Activated CD8-positive, alpha-beta memory T cell treated with anti-CD3 and anti-CD28 coated beads, Interleukin-2, amount 10 ng/mL, durations not matched to agents 7 days and 5 days (primary cell): ENCODE data around the gene MCCD1. TPM values are rescaled to one million over a fixed set of nuclear protein-coding genes. Genes with fewer than 3 reads are reported as not detected.

ENCODE experiments used
- ATAC-seq: fragments of 150-1000 bp; cut with Tn5 transposase; one replicate; pipeline ENCODE4 v1.10.0; 2021; ENCODE audit warnings: moderate library complexity
- CTCF ChIA-PET: fragments of 350-600 bp; sonication (Branson Sonifier 250); formaldehyde crosslinking; loops from one replicate; lab custom pipeline; 2021; ENCODE audit warnings: antibody characterized with exemption; lab: Charles Lee
- DNase-seq: peaks from one replicate; pipeline ENCODE4 v3.0.0-alpha.2; 2020
- H3K27ac Mint-ChIP-seq: one replicate; pipeline ENCODE4 v1.8.0; 2021; ENCODE audit warnings: mild to moderate bottlenecking, mixed read lengths
- H3K27me3 Mint-ChIP-seq: one replicate; pipeline ENCODE4 v1.8.0; 2021; ENCODE audit warnings: mixed read lengths
- H3K36me3 Mint-ChIP-seq: one replicate; pipeline ENCODE4 v1.8.0; 2021; ENCODE audit warnings: mild to moderate bottlenecking, mixed read lengths
- H3K4me1 Mint-ChIP-seq: one replicate; pipeline ENCODE4 v1.8.0; 2021; ENCODE audit warnings: mixed read lengths
- H3K4me3 Mint-ChIP-seq: one replicate; pipeline ENCODE4 v1.8.0; 2021; ENCODE audit warnings: mild to moderate bottlenecking, moderate library complexity, mixed read lengths
- H3K9me3 Mint-ChIP-seq: one replicate; pipeline ENCODE4 v1.8.0; 2022; ENCODE audit warnings: low read depth, mixed read lengths
- total RNA-seq, 2 experiments: library from RNA; stranded (reverse); gene quantifications; one replicate each; pipeline ENCODE4 v1.2.3, GENCODE V29; 2021

MCCD1 gene
- total RNA-seq, 2 experiments from 2014 or later = not detected

DNA sequence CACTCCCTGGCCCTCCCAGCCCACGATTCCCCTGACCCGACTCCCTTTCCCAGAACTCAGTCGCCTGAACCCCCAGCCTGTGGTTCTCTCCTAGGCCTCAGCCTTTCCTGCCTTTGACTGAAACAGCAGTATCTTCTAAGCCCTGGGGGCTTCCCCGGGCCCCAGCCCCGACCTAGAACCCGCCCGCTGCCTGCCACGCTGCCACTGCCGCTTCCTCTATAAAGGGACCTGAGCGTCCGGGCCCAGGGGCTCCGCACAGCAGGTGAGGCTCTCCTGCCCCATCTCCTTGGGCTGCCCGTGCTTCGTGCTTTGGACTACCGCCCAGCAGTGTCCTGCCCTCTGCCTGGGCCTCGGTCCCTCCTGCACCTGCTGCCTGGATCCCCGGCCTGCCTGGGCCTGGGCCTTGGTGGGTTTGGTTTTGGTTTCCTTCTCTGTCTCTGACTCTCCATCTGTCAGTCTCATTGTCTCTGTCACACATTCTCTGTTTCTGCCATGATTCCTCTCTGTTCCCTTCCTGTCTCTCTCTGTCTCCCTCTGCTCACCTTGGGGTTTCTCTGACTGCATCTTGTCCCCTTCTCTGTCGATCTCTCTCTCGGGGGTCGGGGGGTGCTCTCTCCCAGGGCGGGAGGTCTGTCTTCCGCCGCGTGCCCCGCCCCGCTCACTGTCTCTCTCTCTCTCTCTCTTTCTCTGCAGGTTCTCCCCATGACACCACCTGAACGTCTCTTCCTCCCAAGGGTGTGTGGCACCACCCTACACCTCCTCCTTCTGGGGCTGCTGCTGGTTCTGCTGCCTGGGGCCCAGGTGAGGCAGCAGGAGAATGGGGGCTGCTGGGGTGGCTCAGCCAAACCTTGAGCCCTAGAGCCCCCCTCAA, 43.5 kb downstream of the MCCD1 start, which contains the start of gene LTA:
TSS of gene LTA (plus strand) at position 249 of the 871 bp plus-strand sequence. CDS start at position 703, 454 bp downstream.
- CTCF ChIA-PET = interaction anchor here (1.4 to 17.5 kb wide), 9 partner anchors 9 to 26 kb away, joined by 5 to 931 read pairs (median 93); partner anchors contain the start of genes ATP6V1G2, LST1, LTB and NCR3
- peak within 1 kb of the TSS; percentile 89 for H3K4me3 Mint-ChIP-seq
- H3K9me3 Mint-ChIP-seq = no peaks in the 10 kb centered on the region
- peaks cover 92% of the 10 kb centered on the region for H3K4me1 Mint-ChIP-seq
- H3K36me3 Mint-ChIP-seq = peaks cover 22% of the 10 kb centered on the region
- H3K27me3 Mint-ChIP-seq = peaks cover 24% of the 10 kb centered on the region
- DNase-seq = peak; percentile 87
- ATAC-seq = peak; percentile 59
- H3K27ac Mint-ChIP-seq = peak within 1 kb of the TSS; percentile 94

GRCh38 chr6:31573239-31574105, 44.7 kb downstream of the MCCD1 start:
- Mint-ChIP-seq H3K4me1 (peaks cover 88% of the 10 kb centered on the region), H3K36me3 (peaks cover 30% of the 10 kb centered on the region), H3K27ac (peak overlapping the region; percentile 94), H3K9me3 (no peaks in the 10 kb centered on the region), H3K27me3 (peaks cover 15% of the 10 kb centered on the region), H3K4me3 (peak overlapping the region; percentile 89)
- CTCF ChIA-PET = interaction anchor here (6.1 to 17.5 kb wide), 3 partner anchors 12 to 23 kb away, joined by 102 to 931 read pairs (median 189); partner anchors contain the start of genes ATP6V1G2, LST1, LTB and NCR3
- ATAC-seq (no peak), DNase-seq (no peak)

GRCh38 chr6:31574106-31575061, 45.6 kb downstream of the MCCD1 start:
- H3K27ac Mint-ChIP-seq = peak overlapping the region; percentile 92
- CTCF ChIA-PET = interaction anchor here (0.7 to 17.5 kb wide), 7 partner anchors 13 to 80 kb away, joined by 3 to 931 read pairs (median 4); partner anchors contain the start of genes ATP6V1G2, LST1, LTB and NCR3
- H3K4me3 Mint-ChIP-seq = peak overlapping the region; percentile 99
- H3K27me3 Mint-ChIP-seq = peaks cover 9% of the 10 kb centered on the region
- H3K36me3 Mint-ChIP-seq = peaks cover 33% of the 10 kb centered on the region
- no peak for ATAC-seq
- DNase-seq = no peak
- H3K4me1 Mint-ChIP-seq = peaks cover 88% of the 10 kb centered on the region
- no peaks in the 10 kb centered on the region for H3K9me3 Mint-ChIP-seq

DNA sequence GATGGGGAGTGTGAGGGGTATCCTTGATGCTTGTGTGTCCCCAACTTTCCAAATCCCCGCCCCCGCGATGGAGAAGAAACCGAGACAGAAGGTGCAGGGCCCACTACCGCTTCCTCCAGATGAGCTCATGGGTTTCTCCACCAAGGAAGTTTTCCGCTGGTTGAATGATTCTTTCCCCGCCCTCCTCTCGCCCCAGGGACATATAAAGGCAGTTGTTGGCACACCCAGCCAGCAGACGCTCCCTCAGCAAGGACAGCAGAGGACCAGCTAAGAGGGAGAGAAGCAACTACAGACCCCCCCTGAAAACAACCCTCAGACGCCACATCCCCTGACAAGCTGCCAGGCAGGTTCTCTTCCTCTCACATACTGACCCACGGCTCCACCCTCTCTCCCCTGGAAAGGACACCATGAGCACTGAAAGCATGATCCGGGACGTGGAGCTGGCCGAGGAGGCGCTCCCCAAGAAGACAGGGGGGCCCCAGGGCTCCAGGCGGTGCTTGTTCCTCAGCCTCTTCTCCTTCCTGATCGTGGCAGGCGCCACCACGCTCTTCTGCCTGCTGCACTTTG, 46.7 kb downstream of the MCCD1 start, which contains the start of gene TNF:
TSS of gene TNF (plus strand) at position 231 of the 567 bp plus-strand sequence. CDS start at position 408, 177 bp downstream.
- DNase-seq (peak; percentile 88), ATAC-seq (peak; percentile 32)
- peak within 1 kb of the TSS; percentile 92 for H3K27ac Mint-ChIP-seq
- peaks cover 87% of the 10 kb centered on the region for H3K4me1 Mint-ChIP-seq
- H3K9me3 Mint-ChIP-seq = no peaks in the 10 kb centered on the region
- CTCF ChIA-PET = interaction anchor here (0.7 to 17.5 kb wide), 8 partner anchors 14 to 81 kb away, joined by 3 to 931 read pairs (median 5); partner anchors contain the start of genes ATP6V1G2, DDX39B, LST1 and LTB
- H3K36me3 Mint-ChIP-seq = peaks cover 41% of the 10 kb centered on the region
- no peaks in the 10 kb centered on the region for H3K27me3 Mint-ChIP-seq
- H3K4me3 Mint-ChIP-seq = peak within 1 kb of the TSS; percentile 99

DNA sequence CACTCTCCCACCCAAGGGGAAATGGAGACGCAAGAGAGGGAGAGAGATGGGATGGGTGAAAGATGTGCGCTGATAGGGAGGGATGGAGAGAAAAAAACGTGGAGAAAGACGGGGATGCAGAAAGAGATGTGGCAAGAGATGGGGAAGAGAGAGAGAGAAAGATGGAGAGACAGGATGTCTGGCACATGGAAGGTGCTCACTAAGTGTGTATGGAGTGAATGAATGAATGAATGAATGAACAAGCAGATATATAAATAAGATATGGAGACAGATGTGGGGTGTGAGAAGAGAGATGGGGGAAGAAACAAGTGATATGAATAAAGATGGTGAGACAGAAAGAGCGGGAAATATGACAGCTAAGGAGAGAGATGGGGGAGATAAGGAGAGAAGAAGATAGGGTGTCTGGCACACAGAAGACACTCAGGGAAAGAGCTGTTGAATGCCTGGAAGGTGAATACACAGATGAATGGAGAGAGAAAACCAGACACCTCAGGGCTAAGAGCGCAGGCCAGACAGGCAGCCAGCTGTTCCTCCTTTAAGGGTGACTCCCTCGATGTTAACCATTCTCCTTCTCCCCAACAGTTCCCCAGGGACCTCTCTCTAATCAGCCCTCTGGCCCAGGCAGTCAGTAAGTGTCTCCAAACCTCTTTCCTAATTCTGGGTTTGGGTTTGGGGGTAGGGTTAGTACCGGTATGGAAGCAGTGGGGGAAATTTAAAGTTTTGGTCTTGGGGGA, 47.4 kb downstream of the MCCD1 start:
- Mint-ChIP-seq H3K27ac (peak overlapping the region; percentile 92), H3K4me3 (peak overlapping the region; percentile 99), H3K4me1 (peaks cover 83% of the 10 kb centered on the region), H3K36me3 (peaks cover 47% of the 10 kb centered on the region), H3K9me3 (no peaks in the 10 kb centered on the region), H3K27me3 (no peaks in the 10 kb centered on the region)
- ATAC-seq = no peak
- DNase-seq = no peak
- CTCF ChIA-PET = interaction anchor here (0.6 to 17.5 kb wide), 12 partner anchors 8 to 81 kb away, joined by 3 to 931 read pairs (median 4); partner anchors contain the start of genes ATP6V1G2, DDX39B, LST1 and LTB

- CTCF ChIA-PET = interaction anchor here (1.1 to 17.5 kb wide), 10 partner anchors 7 to 253 kb away, joined by 3 to 931 read pairs (median 4); partner anchors contain the start of genes ATP6V1G2, DDX39B, LST1 and LTA
- Mint-ChIP-seq H3K4me3 (peak overlapping the region; percentile 99), H3K4me1 (peaks cover 74% of the 10 kb centered on the region), H3K27me3 (no peaks in the 10 kb centered on the region), H3K36me3 (peaks cover 56% of the 10 kb centered on the region), H3K27ac (peak overlapping the region; percentile 92), H3K9me3 (no peaks in the 10 kb centered on the region)
- peak; percentile 3 for ATAC-seq
- peak; percentile 90 for DNase-seq
Observed at GRCh38 chr6:31576897-31577578, 48.3 kb downstream of the MCCD1 start.

GRCh38 chr6:31577579-31577966, 48.8 kb downstream of the MCCD1 start:
- ATAC-seq (no peak), DNase-seq (no peak)
- Mint-ChIP-seq H3K27ac (peak overlapping the region; percentile 92), H3K36me3 (peaks cover 59% of the 10 kb centered on the region), H3K9me3 (no peaks in the 10 kb centered on the region), H3K4me3 (peak overlapping the region; percentile 99), H3K27me3 (no peaks in the 10 kb centered on the region), H3K4me1 (peaks cover 73% of the 10 kb centered on the region)
- CTCF ChIA-PET = interaction anchor here (1.3 to 17.5 kb wide), 7 partner anchors 8 to 253 kb away, joined by 3 to 931 read pairs (median 93); partner anchors contain the start of genes ATP6V1G2, LST1, LTA and LTB

- Mint-ChIP-seq H3K27me3 (no peaks in the 10 kb centered on the region), H3K4me1 (peaks cover 71% of the 10 kb centered on the region)
- DNase-seq = no peak
Observed at GRCh38 chr6:31578184-31579118, 49.7 kb downstream of the MCCD1 start.

GRCh38 chr6:31579119-31579505, 50.4 kb downstream of the MCCD1 start:
- Mint-ChIP-seq H3K4me3 (peak overlapping the region; percentile 86), H3K9me3 (no peaks in the 10 kb centered on the region), H3K36me3 (peaks cover 66% of the 10 kb centered on the region), H3K4me1 (peaks cover 70% of the 10 kb centered on the region), H3K27me3 (no peaks in the 10 kb centered on the region), H3K27ac (peak overlapping the region; percentile 65)
- no peak for ATAC-seq
- CTCF ChIA-PET = interaction anchor here (1.9 to 26.0 kb wide), 5 partner anchors 9 to 43 kb away, joined by 6 to 952 read pairs (median 189); partner anchors contain the start of genes ATP6V1G2, DDX39B, LST1 and LTA
- no peak for DNase-seq

More at GRCh38 chr6:31578184-31579118, 49.7 kb downstream of the MCCD1 start:
- CTCF ChIA-PET = interaction anchor here (1.3 to 26.0 kb wide), 6 partner anchors 9 to 252 kb away, joined by 3 to 952 read pairs (median 146); partner anchors contain the start of genes ATP6V1G2, DDX39B, LST1 and LTA
- Mint-ChIP-seq H3K9me3 (no peaks in the 10 kb centered on the region), H3K36me3 (peaks cover 63% of the 10 kb centered on the region), H3K27ac (peak overlapping the region; percentile 65), H3K4me3 (peak overlapping the region; percentile 86)
- ATAC-seq = no peak
